ENCODE measurements around the gene SEMA7A.

SEMA7A gene

GRCh38 chr15:74387141-74387541, 46.6 kb downstream of the SEMA7A start:
- DNase-seq (ENCODE audit: low read depth in 3 of 3), result no peak

DNA sequence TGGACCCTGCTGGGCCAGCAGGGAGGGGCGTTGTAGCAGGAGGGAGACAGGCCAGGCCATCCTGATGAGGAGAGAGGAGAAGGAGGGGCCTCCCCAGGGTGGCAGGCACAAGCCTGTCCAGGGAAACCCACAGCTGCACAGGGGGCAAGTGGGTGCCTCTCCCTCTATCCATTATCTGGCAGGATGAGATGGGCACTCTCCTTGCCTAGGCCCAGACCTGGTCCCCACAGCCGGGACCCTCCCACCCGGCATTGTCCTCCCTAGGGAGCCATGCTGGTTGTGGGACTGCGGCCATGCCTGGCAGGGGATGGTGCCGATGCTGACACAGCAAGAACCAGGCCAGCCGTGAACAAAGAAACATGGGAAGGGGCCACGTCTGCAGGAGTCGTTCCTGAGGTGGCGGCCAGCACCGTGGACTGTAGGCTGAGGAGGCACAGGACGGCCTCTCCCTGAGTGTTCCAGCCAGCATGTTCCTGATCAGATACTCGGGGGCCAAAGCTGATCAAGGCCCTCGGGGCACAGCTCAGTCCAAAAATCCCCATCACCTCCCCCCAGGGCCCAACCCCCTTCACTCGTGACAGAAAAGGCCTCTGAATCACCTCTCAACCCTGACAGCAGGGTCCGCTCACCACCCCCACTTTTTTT, 47.1 kb downstream of the SEMA7A start:
- DNase-seq (ENCODE audit: low read depth in 3 of 3), result no peak

GRCh38 chr15:74385733-74386132, 48.0 kb downstream of the SEMA7A start:
- no peak for DNase-seq (ENCODE audit: low read depth in 3 of 3)

DNA sequence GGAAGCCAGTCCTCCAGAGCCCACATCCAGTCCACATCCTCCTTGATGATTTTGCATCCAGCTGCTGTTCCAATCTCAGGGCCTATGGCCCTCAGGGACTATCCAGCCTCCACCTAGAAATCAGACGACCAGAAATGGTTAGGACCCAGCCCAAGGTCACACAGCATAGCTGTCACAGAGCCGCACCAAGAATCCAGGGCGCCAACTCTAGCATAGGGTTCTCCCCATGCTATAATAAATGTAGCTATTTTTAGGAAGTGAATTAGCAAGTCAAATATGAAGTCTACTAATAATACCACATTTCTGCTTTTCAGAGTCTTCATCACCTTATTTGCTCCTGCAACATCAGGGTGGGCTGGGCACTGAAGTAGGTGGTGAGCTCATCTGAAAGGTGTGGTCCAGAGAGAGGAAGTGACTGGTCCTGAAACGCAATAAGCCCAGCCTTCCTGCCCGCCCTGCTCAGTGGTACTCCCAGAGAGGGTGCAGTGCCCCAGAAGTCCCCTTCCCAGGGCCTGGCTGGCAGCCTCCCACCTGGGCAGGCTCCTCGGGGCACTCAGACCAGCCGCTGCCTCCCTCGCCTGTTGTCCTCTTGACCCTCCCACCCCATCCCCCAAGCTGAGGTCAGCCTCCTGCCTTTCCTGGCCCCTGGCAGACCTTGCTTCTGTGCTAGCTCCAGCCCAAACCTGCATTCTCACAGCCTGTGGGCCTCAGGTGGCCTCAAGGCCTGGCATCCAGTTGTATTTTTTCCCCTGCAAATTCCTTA, 48.7 kb downstream of the SEMA7A start:
- DNase-seq (ENCODE audit: low read depth in 3 of 3), result no peak

- DNase-seq (ENCODE audit: low read depth in 3 of 3), result no peak
Observed at GRCh38 chr15:74384566-74384880, 49.2 kb downstream of the SEMA7A start.

DNA sequence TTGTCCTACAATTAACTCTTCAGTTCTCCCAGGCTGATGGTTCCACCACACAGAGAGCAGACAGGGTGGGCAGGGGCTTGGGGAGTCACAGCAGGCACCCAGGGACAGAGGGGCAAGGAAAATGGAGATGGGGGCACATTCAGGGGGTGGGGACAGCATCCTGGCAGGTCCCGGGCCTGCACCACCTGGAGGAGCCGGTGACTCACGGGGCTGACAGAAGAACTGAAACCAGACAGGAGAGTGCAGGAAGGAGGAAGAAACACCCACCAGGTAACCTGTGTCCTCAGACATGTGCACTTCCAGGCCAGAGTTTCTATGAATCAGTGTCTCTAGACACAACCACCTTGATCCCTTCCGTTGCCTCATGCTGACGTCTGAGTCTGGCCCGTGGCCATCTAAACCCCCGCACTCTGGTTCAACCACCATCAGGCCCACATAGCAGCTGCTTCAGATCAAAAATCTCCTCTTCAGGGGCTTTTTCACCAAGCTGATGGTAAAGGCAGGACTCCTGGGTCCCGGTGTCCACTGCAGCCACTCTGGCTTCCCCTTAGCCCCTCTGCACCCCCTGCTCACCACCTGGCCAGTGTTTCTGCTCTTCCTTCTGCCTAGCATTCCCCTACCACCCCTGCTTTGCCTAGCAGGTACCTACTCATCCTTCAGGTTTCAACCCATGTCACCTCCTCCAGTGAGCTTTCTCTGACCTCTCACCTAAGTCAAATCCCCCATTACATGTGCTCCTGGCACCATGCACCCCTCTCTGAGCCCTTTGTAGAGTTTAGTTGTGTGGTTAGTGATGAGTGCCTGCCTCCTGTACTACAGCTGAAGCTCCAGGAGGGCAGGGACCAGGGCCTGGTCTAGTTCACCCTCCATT, 49.8 kb downstream of the SEMA7A start:
- peak in 1 of 3 donors; percentile 72 for DNase-seq (ENCODE audit: low read depth in 3 of 3)

- DNase-seq (ENCODE audit: low read depth in 3 of 3), result no peak
Observed at GRCh38 chr15:74383286-74383685, 50.5 kb downstream of the SEMA7A start.

GRCh38 chr15:74382004-74382816, 51.5 kb downstream of the SEMA7A start:
- DNase-seq (ENCODE audit: low read depth in 3 of 3), result peak in 1 of 3 donors; percentile 75

DNA sequence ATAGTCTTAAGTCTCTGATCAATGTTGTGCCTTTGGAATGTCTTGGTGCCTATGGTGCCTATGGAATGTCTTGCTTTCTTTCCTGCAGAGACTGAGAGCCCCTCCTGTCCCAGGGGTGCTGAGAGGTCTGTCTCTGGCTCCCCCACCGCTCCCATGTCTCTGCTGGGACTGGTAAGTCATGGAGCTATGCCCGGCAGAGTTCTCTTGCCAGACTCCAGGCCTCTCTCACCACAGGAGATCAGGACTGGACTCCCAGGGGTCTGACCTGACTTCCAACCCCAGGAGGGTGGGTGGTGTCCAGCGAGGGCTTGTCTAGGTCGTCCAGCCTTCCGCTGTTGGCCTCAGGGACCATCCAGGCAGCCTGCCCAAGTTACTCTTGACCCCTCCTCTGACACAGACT, 52.3 kb downstream of the SEMA7A start:
- no peak for DNase-seq (ENCODE audit: low read depth in 3 of 3)

- DNase-seq (ENCODE audit: low read depth in 3 of 3), result no peak
Observed at GRCh38 chr15:74381190-74381453, 52.6 kb downstream of the SEMA7A start.

GRCh38 chr15:74380361-74381189, 53.2 kb downstream of the SEMA7A start:
- no peak for DNase-seq (ENCODE audit: low read depth in 3 of 3)

DNA sequence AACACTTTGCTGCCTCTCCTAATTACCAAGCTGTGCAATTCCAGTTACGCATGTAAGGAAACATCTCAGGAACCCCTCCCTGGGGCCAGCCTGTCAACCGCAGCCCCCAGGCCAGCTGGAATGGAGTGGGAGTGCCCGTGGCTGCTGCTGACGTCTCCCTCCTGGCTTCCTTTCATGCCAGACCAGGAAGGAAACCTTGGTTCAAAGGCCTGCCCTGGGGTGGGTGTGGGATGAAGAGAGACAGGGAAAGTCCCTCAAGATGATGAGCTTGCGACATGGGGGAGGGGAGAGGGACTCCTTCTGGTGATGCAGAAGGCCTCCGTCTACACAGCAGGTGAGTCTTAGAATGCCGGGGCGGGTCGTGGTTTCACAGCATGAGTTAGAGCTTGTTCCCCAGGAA, 54.9 kb downstream of the SEMA7A start:
- DNase-seq (ENCODE audit: low read depth in 3 of 3), result peak in 2 of 3 donors; percentile 66 to 77

DNA sequence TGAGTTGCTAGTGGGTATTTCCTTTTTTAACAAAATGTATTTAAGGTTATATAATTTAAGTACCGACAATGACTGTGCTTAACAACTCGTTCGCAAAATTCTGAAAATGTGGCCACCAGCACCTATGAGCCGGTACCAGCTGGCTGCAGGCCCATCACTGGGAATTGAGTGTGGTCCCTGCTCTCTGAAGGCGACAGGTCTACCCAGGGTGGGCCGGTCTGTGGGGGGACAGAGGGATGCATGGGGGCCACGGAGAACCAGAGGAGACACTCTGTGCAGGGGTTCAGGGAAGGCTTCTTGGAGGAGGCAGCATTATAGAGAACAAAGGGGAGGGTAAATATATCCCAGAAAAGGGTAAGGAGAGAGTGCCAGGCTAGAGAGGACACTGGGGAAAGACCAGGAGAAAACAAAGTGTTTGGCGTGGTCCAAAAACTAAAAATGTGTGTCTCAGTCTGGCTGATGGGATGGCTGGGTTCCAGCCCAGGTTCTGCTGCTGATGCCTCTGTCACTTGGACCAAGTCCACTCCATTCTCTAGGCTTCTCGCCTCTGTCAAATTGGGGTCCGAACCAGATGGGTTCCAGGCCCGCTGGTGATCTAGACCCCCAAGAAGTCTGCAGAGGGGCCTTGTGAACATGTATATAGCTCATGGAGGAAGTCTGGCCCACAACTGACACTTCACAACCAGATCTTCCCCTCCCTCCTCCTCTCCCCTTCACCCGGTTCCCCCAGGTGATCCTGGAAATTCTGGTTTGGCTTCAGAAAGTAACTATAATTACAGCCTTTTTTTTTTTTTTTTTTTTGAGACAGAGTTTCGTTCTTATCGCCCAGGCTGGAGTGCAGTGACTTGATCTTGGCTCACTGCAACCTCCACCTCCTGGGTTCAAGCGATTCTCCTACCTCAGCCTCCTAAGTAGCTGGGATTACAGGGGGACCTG, 55.7 kb downstream of the SEMA7A start:
- DNase-seq (ENCODE audit: low read depth in 3 of 3), result no peak

DNA sequence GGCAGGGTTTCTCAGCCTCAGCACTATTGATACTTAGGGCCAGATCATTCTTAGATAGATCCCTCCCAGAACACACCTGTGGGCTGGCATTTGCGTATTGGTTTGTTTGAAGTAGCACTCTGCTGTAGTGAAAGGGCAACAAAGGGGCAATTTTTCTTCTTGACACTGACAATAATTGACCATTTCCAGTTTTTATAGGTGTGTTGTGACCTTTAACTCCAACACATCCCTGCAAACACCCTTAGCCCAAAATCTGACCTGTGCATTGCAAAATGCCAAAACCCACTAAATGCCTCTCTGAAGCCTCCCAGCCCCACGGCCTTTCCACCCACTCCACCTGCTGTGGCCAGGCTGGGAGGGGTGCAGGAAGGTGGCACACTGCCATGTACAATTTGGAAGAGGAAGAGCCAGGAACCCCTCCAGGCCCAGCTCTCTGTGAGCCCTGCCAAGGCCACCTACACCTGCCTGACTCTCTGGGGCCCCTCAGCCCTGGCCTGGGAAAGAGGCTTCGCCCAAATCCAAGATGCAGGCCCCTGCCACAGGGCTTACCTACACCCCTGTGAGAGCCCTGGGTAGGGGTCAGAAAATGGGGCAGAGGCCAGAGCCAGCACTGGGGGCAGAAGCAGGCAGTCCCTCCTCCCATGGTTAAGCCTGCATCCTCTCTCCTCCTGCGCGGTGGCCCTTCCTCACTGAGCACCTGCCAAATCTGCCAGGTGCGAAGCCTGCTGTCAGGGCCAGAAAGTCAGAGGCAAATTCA, 56.8 kb downstream of the SEMA7A start:
- DNase-seq (ENCODE audit: low read depth in 3 of 3), result no peak

DNA sequence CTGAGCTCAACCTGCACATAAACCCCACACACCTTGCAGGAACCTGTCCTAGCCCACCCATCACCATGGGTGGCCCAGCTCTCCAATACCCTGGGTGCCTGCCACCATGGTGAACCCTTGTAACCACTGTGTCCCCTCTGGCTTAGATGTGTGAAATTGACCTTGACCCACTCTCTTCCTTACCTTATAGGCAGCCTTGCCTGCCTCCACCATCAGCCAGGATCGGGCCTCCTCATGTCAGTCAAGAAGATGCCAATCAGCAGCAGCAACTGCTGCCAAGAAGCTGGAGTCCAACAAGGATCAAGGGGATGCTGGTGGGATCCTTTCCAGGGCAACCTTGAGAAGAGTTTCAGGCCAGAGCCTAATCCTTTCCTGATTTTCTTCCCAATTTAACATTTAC, 57.5 kb downstream of the SEMA7A start:
- no peak for DNase-seq (ENCODE audit: low read depth in 3 of 3)

DNA sequence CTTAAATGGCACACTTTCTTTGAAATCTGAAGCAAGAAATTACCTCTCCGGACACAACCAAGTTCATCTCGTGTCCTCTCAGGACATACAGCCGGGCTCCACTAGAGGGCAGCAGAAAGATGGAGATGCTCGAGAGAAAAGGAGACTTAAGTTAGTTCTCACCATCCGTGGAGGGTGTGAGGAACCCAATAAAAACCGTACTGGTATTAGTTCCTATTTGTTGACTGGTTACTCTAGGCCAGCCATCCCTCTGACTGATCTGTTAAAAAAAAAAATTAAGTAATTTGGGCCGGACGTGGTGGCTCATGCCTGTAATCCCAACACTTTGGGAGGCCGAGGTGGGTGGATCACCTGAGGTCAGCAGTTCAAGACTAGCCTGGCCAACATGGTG, 58.5 kb downstream of the SEMA7A start:
- DNase-seq (ENCODE audit: low read depth in 3 of 3), result peak; percentile 74 to 84 (median 82)

DNA sequence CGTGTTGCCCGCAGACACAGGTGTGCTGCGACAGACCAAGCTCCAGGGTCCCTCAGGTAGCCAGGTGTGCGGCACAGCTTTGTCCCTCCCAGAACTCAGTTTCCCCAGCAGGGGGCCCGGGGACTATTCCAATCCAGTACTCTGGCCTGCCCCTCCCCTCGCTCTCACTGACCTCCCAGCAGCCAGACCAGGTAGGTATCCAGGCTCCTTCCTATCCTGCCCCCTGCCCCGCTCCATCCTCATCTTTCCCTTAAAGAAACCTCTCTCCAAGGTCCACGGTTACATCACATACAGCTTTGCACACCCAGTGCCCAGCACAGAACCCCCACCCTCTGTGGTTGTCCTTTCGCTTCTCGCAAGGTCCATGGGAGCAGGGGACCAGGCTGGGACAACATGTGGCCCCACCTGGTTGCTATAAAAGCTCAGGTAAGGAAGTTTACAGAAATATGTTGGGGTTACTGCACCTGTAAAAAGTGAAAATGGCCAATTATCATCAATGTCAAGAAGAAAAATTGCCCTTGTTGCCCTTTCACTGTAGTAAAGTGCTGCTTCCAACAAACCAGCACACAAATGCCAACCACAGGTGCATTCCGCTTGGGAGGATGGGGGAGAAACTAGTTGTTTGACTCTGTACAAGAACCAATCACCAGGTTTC, 59.0 kb downstream of the SEMA7A start:
- DNase-seq (ENCODE audit: low read depth in 3 of 3), result no peak

- peak; percentile 90 to 97 (median 91) for DNase-seq (ENCODE audit: low read depth in 3 of 3)
Observed at GRCh38 chr15:74373731-74374647, 59.8 kb downstream of the SEMA7A start.

Measured in stimulated activated CD4-positive, alpha-beta T cell treated with anti-CD3 and anti-CD28 coated beads, TNF-alpha, amount 100 ng/mL, for 48 hours (primary cell).